Neural cell (in vitro differentiated cells): ENCODE data around the gene GAN. TPM values are rescaled to one million over a fixed set of nuclear protein-coding genes. Genes with fewer than 3 reads are reported as not detected.

ENCODE experiments used
- H2AFZ ChIP-seq: fragments of 200-600, 300-800 bp; sonication (generic), shearing (Covaris generic); 2 replicates; pipeline ENCODE4 v1.6.0; 2014; ENCODE audit warnings: low read depth, mild to moderate bottlenecking, antibody characterized with exemption, low read length, moderate library complexity
- H3F3A ChIP-seq: fragments of 200-600 bp; shearing (Covaris generic); 2 replicates; pipeline ENCODE4 v1.6.1; 2016; ENCODE audit warnings: mild to moderate bottlenecking, moderate library complexity, mixed read lengths, antibody characterized with exemption, low read length; ENCODE audit not compliant: insufficient read depth, poor library complexity, severe bottlenecking
- H3K27ac ChIP-seq: fragments of 200-600, 300-800 bp; sonication (generic), shearing (Covaris generic); 2 replicates; pipeline ENCODE4 v1.5.1; 2014; ENCODE audit warnings: mild to moderate bottlenecking, low read length, moderate library complexity
- H3K27me3 ChIP-seq: fragments of 300-800, 200-600 bp; sonication (generic), shearing (Covaris generic); 2 replicates; pipeline ENCODE4 v1.6.0; 2014; ENCODE audit warnings: mild to moderate bottlenecking, low read depth, low read length, moderate library complexity; ENCODE audit not compliant: insufficient read depth
- H3K36me3 ChIP-seq: fragments of 300-800, 200-600 bp; sonication (generic), shearing (Covaris generic); 2 replicates; pipeline ENCODE4 v1.5.1; 2014; ENCODE audit warnings: mild to moderate bottlenecking, antibody characterized with exemption, low read length, moderate library complexity; ENCODE audit not compliant: insufficient read depth
- H3K4me2 ChIP-seq: fragments of 300-800, 200-600 bp; sonication (generic), shearing (Covaris generic); 2 replicates; pipeline ENCODE4 v1.6.0; 2014; ENCODE audit warnings: mild to moderate bottlenecking, low read length
- H3K4me3 ChIP-seq: fragments of 300-800, 200-600 bp; sonication (generic), shearing (Covaris generic); 2 replicates; pipeline ENCODE4 v1.5.1; 2014; ENCODE audit warnings: mild to moderate bottlenecking, low read length, moderate library complexity
- H3K79me2 ChIP-seq: fragments of 200-600 bp; shearing (Covaris generic); replicated peaks from 2 replicates; pipeline ENCODE4 v1.6.0; 2014; ENCODE audit warnings: mild to moderate bottlenecking, low read length, moderate library complexity; ENCODE audit not compliant: insufficient read depth
- H3K9ac ChIP-seq: fragments of 300-800, 200-600 bp; sonication (generic), shearing (Covaris generic); 2 replicates; pipeline ENCODE4 v1.6.1; 2016; ENCODE audit warnings: mild to moderate bottlenecking, low read length, mixed read lengths
- H3K9me2 ChIP-seq: fragments of 200-600 bp; shearing (Covaris generic); 2 replicates; pipeline ENCODE4 v1.6.1; 2016; ENCODE audit warnings: mild to moderate bottlenecking, low read length, mixed read lengths; ENCODE audit not compliant: insufficient read depth
- H3K9me3 ChIP-seq: fragments of 200-600, 300-800 bp; sonication (generic), shearing (Covaris generic); 2 replicates; pipeline ENCODE4 v1.6.1; 2016; ENCODE audit warnings: mild to moderate bottlenecking, mixed run types, low read length, moderate library complexity, mixed read lengths
- H4K20me1 ChIP-seq: fragments of 200-600 bp; shearing (Covaris generic); 2 replicates; pipeline ENCODE4 v1.6.1; 2016; ENCODE audit warnings: mild to moderate bottlenecking, mixed run types; ENCODE audit not compliant: insufficient read depth
- CTCF ChIP-seq: fragments of 450-650 bp; IDR thresholded peaks from 2 replicates; pipeline ENCODE4 v1.5.1; 2014; ENCODE audit warnings: antibody characterized with exemption, mild to moderate bottlenecking, moderate library complexity; ENCODE audit not compliant: poor library complexity, severe bottlenecking
- EP300 ChIP-seq: fragments of 450-650 bp; conservative IDR thresholded peaks from 2 replicates; pipeline ENCODE4 v1.6.1; 2014; ENCODE audit warnings: antibody characterized with exemption, mild to moderate bottlenecking, moderate library complexity; ENCODE audit not compliant: poor library complexity, severe bottlenecking
- EZH2 ChIP-seq: fragments of 200-600, 300-800 bp; shearing (Covaris generic), sonication (generic); IDR thresholded peaks from 2 replicates; pipeline ENCODE4 v1.6.1; 2014; ENCODE audit warnings: antibody characterized with exemption, low read length, borderline replicate concordance, mild to moderate bottlenecking; ENCODE audit not compliant: insufficient read depth, poor library complexity, severe bottlenecking
- MXI1 ChIP-seq: fragments of 450-650 bp; conservative IDR thresholded peaks from 2 replicates; pipeline ENCODE4 v1.6.1; 2014; ENCODE audit warnings: antibody characterized with exemption, mild to moderate bottlenecking; ENCODE audit not compliant: poor library complexity, severe bottlenecking
- POLR2AphosphoS5 ChIP-seq: IDR thresholded peaks from 2 replicates; pipeline ENCODE4 v1.6.1; 2012
- RAD21 ChIP-seq: fragments of 450-650 bp; conservative IDR thresholded peaks from 2 replicates; pipeline ENCODE4 v1.6.1; 2014; ENCODE audit warnings: antibody characterized with exemption, mild to moderate bottlenecking, moderate library complexity
- REST ChIP-seq: IDR thresholded peaks from 2 replicates; pipeline ENCODE4 v1.6.1; 2012; ENCODE audit warnings: borderline replicate concordance
- SMC3 ChIP-seq: fragments of 450-650 bp; conservative IDR thresholded peaks from 2 replicates; pipeline ENCODE4 v1.6.1; 2014; ENCODE audit warnings: antibody characterized with exemption, mild to moderate bottlenecking, moderate library complexity; ENCODE audit not compliant: poor library complexity
- TAF1 ChIP-seq: IDR thresholded peaks from 2 replicates; pipeline ENCODE4 v1.6.1; 2012; ENCODE audit warnings: low read depth
- polyA plus RNA-seq: library from polyadenylated mRNA; depleted of rRNA; stranded (reverse); fragments of >200 nt; gene quantifications from 2 replicates; pipeline ENCODE4 v1.2.3, GENCODE V29; 2014

Gene GAN
- polyA plus RNA-seq, 1 donor from 2014 or later: 9.1 TPM

GRCh38 chr16:81286190-81286589 is 28.6 kb upstream of the GAN start:
- Histone ChIP-seq H3K9me3 (no peaks in the 10 kb centered on the region), H3F3A (no peaks in the 10 kb centered on the region), H3K27me3 (no peaks in the 10 kb centered on the region), H3K79me2 (no peaks in the 10 kb centered on the region), H3K9ac (no peak overlapping the region), H4K20me1 (no peaks in the 10 kb centered on the region), H3K9me2 (no peaks in the 10 kb centered on the region), H3K27ac (no peak overlapping the region), H3K4me2 (no peak overlapping the region), H3K4me3 (no peak overlapping the region), H2AFZ (no peak overlapping the region), H3K36me3 (no peaks in the 10 kb centered on the region)
- no peak for TF ChIP-seq EZH2
- TF ChIP-seq SMC3: no peak

GRCh38 chr16:81291117-81291516 is 23.6 kb upstream of the GAN start:
- H3K36me3 ChIP-seq: no peaks in the 10 kb centered on the region
- no peaks in the 10 kb centered on the region for H3K79me2 ChIP-seq
- no peak overlapping the region for H2AFZ ChIP-seq
- H3K9me2 ChIP-seq: no peaks in the 10 kb centered on the region
- H3K4me3 ChIP-seq: no peak overlapping the region
- no peaks in the 10 kb centered on the region for H3F3A ChIP-seq
- no peaks in the 10 kb centered on the region for H4K20me1 ChIP-seq
- no peak overlapping the region for H3K27ac ChIP-seq
- H3K9me3 ChIP-seq: no peaks in the 10 kb centered on the region
- no peak overlapping the region for H3K9ac ChIP-seq
- H3K4me2 ChIP-seq: no peak overlapping the region
- H3K27me3 ChIP-seq: no peaks in the 10 kb centered on the region
- no peak for TF ChIP-seq CTCF
- no peak for TF ChIP-seq TAF1
- TF ChIP-seq POLR2AphosphoS5: no peak
- TF ChIP-seq EZH2: no peak
- no peak for TF ChIP-seq MXI1
- TF ChIP-seq EP300: no peak
- no peak for TF ChIP-seq RAD21
- no peak for TF ChIP-seq SMC3
- no peak for TF ChIP-seq REST

GRCh38 chr16:81292936-81293335 is 21.8 kb upstream of the GAN start:
- no peaks in the 10 kb centered on the region for H3K79me2 ChIP-seq
- H3K9me3 ChIP-seq: no peaks in the 10 kb centered on the region
- H3K4me2 ChIP-seq: no peak overlapping the region
- no peaks in the 10 kb centered on the region for H3K9me2 ChIP-seq
- no peaks in the 10 kb centered on the region for H3F3A ChIP-seq
- TF ChIP-seq TAF1: no peak
- no peak for TF ChIP-seq EZH2
- H3K27ac ChIP-seq: no peak overlapping the region
- H3K9ac ChIP-seq: no peak overlapping the region
- no peak overlapping the region for H2AFZ ChIP-seq
- H4K20me1 ChIP-seq: no peaks in the 10 kb centered on the region
- no peaks in the 10 kb centered on the region for H3K27me3 ChIP-seq
- no peaks in the 10 kb centered on the region for H3K36me3 ChIP-seq
- H3K4me3 ChIP-seq: no peak overlapping the region
